ENCODE measurements around the gene NTPCR. TPM values are rescaled to one million over a fixed set of nuclear protein-coding genes. Genes with fewer than 3 reads are reported as not detected.
A peak's percentile ranks its signal among the peaks of the same experiment; 100 is the strongest.

Gene NTPCR
- total RNA-seq, 1 donor, result 15.6 TPM

- Histone ChIP-seq H3K36me3 (ENCODE audit: insufficient read depth, low read length) (peaks cover 11% of the 10 kb centered on the region), H3K27me3 (ENCODE audit: insufficient read depth, low read length) (no peaks in the 10 kb centered on the region), H2AFZ (ENCODE audit: low read length) (peak overlapping the region; percentile 16), H3K4me2 (ENCODE audit: insufficient read depth, low read length) (no peak overlapping the region), H3K4me3 (ENCODE audit: insufficient read depth, low read length) (no peak overlapping the region), H4K20me1 (ENCODE audit: insufficient read depth, low read length) (no peaks in the 10 kb centered on the region), H3K79me2 (ENCODE audit: insufficient read depth, low read length) (no peaks in the 10 kb centered on the region), H3K27ac (ENCODE audit: low read depth, low read length) (no peak overlapping the region), H3K9me3 (ENCODE audit: low read depth, low read length) (no peaks in the 10 kb centered on the region), H3K4me1 (ENCODE audit: insufficient read depth, low read length) (peaks cover 14% of the 10 kb centered on the region)
- TF ChIP-seq, protein P1, sequence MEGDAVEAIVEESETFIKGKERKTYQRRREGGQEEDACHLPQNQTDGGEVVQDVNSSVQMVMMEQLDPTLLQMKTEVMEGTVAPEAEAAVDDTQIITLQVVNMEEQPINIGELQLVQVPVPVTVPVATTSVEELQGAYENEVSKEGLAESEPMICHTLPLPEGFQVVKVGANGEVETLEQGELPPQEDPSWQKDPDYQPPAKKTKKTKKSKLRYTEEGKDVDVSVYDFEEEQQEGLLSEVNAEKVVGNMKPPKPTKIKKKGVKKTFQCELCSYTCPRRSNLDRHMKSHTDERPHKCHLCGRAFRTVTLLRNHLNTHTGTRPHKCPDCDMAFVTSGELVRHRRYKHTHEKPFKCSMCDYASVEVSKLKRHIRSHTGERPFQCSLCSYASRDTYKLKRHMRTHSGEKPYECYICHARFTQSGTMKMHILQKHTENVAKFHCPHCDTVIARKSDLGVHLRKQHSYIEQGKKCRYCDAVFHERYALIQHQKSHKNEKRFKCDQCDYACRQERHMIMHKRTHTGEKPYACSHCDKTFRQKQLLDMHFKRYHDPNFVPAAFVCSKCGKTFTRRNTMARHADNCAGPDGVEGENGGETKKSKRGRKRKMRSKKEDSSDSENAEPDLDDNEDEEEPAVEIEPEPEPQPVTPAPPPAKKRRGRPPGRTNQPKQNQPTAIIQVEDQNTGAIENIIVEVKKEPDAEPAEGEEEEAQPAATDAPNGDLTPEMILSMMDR (IDR thresholded peaks at IDR 0.05; ENCODE audit: extremely low read depth, low read depth, low read length), result no peak
- no peak for DNase-seq (ENCODE audit: insufficient read length, low spot score, missing footprints)
These were observed 14.9 kb downstream of the NTPCR start for GRCh38 chr1:232965124-232965911.

GRCh38 chr1:232965912-232966217 is 15.5 kb downstream of the NTPCR start:
- Histone ChIP-seq H3K27ac (ENCODE audit: low read depth, low read length) (no peak overlapping the region), H3K27me3 (ENCODE audit: insufficient read depth, low read length) (no peaks in the 10 kb centered on the region), H4K20me1 (ENCODE audit: insufficient read depth, low read length) (no peaks in the 10 kb centered on the region), H2AFZ (ENCODE audit: low read length) (peak overlapping the region; percentile 16), H3K79me2 (ENCODE audit: insufficient read depth, low read length) (no peaks in the 10 kb centered on the region), H3K36me3 (ENCODE audit: insufficient read depth, low read length) (peaks cover 11% of the 10 kb centered on the region), H3K4me3 (ENCODE audit: insufficient read depth, low read length) (no peak overlapping the region), H3K4me1 (ENCODE audit: insufficient read depth, low read length) (peaks cover 14% of the 10 kb centered on the region), H3K9me3 (ENCODE audit: low read depth, low read length) (no peaks in the 10 kb centered on the region), H3K4me2 (ENCODE audit: insufficient read depth, low read length) (no peak overlapping the region)
- DNase-seq (ENCODE audit: insufficient read length, low spot score, missing footprints), result peak; percentile 27
- TF ChIP-seq, protein P1 (IDR thresholded peaks at IDR 0.05; ENCODE audit: extremely low read depth, low read depth, low read length), result no peak

DNA sequence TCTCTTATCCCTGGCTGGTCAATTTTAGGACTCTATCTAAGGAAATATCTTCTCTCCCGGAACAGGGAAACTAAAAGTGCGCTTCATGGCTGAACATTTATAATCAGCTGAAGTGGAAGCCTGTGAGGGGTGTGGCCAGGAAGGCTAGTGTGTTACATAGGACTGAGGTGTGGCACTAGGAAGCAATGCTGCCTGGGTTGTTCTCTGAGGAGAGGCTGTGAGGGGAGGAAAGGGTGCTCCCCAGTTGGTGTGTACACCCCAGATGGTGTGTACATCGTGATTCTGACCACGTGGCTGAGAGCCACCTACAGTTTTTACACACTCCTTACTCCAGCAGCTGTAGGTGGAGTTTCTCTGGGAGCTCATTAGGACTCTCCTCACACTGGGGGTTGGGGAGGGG is 16.3 kb downstream of the NTPCR start:
- Histone ChIP-seq H3K27me3 (ENCODE audit: insufficient read depth, low read length) (no peaks in the 10 kb centered on the region), H3K9me3 (ENCODE audit: low read depth, low read length) (no peaks in the 10 kb centered on the region), H3K4me3 (ENCODE audit: insufficient read depth, low read length) (no peak overlapping the region), H4K20me1 (ENCODE audit: insufficient read depth, low read length) (no peaks in the 10 kb centered on the region), H3K27ac (ENCODE audit: low read depth, low read length) (no peak overlapping the region), H3K36me3 (ENCODE audit: insufficient read depth, low read length) (peaks cover 11% of the 10 kb centered on the region), H3K4me2 (ENCODE audit: insufficient read depth, low read length) (no peak overlapping the region), H3K4me1 (ENCODE audit: insufficient read depth, low read length) (peaks cover 14% of the 10 kb centered on the region), H3K79me2 (ENCODE audit: insufficient read depth, low read length) (no peaks in the 10 kb centered on the region), H2AFZ (ENCODE audit: low read length) (no peak overlapping the region)
- no peak for DNase-seq (ENCODE audit: insufficient read length, low spot score, missing footprints)
- TF ChIP-seq, protein P1 (IDR thresholded peaks at IDR 0.05; ENCODE audit: extremely low read depth, low read depth, low read length), result no peak

- H3K4me1 ChIP-seq (ENCODE audit: insufficient read depth, low read length), result peaks cover 3% of the 10 kb centered on the region
- H3K27me3 ChIP-seq (ENCODE audit: insufficient read depth, low read length), result no peaks in the 10 kb centered on the region
- TF ChIP-seq, protein P1 (IDR thresholded peaks at IDR 0.05; ENCODE audit: extremely low read depth, low read depth, low read length), result no peak
- H4K20me1 ChIP-seq (ENCODE audit: insufficient read depth, low read length), result no peaks in the 10 kb centered on the region
- H3K36me3 ChIP-seq (ENCODE audit: insufficient read depth, low read length), result peaks cover 15% of the 10 kb centered on the region
- H3K27ac ChIP-seq (ENCODE audit: low read depth, low read length), result no peak overlapping the region
- DNase-seq (ENCODE audit: insufficient read length, low spot score, missing footprints), result peak; percentile 19
- H3K9me3 ChIP-seq (ENCODE audit: low read depth, low read length), result no peaks in the 10 kb centered on the region
- no peak overlapping the region for H3K4me3 ChIP-seq (ENCODE audit: insufficient read depth, low read length)
- no peaks in the 10 kb centered on the region for H3K79me2 ChIP-seq (ENCODE audit: insufficient read depth, low read length)
- no peak overlapping the region for H3K4me2 ChIP-seq (ENCODE audit: insufficient read depth, low read length)
- H2AFZ ChIP-seq (ENCODE audit: low read length), result no peak overlapping the region
These were observed 18.0 kb downstream of the NTPCR start for GRCh38 chr1:232968391-232968790.

Data from osteoblast (primary cell).